H9 (cell line): Measurements from ENCODE around the gene FCRLA. TPM values are rescaled to one million over a fixed set of nuclear protein-coding genes. Genes with fewer than 3 reads are reported as not detected.
A peak's percentile ranks its signal among the peaks of the same experiment; 100 is the strongest.

Experiments used
- DNase-seq: peaks from one replicate; pipeline ENCODE4 v3.0.0-alpha.2; 2017
- H2AFZ ChIP-seq: one replicate; pipeline ENCODE4 v1.6.1; 2013; ENCODE audit warnings: mild to moderate bottlenecking, low read length, control low read depth, moderate library complexity
- H2AK5ac ChIP-seq: 2 replicates; pipeline ENCODE4 v1.6.1; 2013; ENCODE audit warnings: low read length, control low read depth, mixed read lengths; ENCODE audit not compliant: insufficient read length
- H2BK120ac ChIP-seq: one replicate; pipeline ENCODE4 v1.6.1; 2013; ENCODE audit warnings: low read depth, mild to moderate bottlenecking, low read length, control low read depth, inconsistent platforms; ENCODE audit not compliant: poor library complexity, severe bottlenecking
- H2BK12ac ChIP-seq: 2 replicates; pipeline ENCODE4 v1.6.1; 2013; ENCODE audit warnings: low read length, control low read depth, mixed read lengths, low read depth; ENCODE audit not compliant: insufficient read length
- H2BK15ac ChIP-seq: 2 replicates; pipeline ENCODE4 v1.6.1; 2013; ENCODE audit warnings: low read depth, low read length, control low read depth
- H2BK20ac ChIP-seq: one replicate; pipeline ENCODE4 v1.6.1; 2013; ENCODE audit warnings: low read depth, mild to moderate bottlenecking, low read length, control low read depth, inconsistent platforms; ENCODE audit not compliant: poor library complexity, severe bottlenecking
- H2BK5ac ChIP-seq: 2 replicates; pipeline ENCODE4 v1.6.1; 2013; ENCODE audit warnings: low read length, control low read depth, mixed read lengths; ENCODE audit not compliant: insufficient read length
- H3K14ac ChIP-seq: 2 replicates; pipeline ENCODE4 v1.6.1; 2013; ENCODE audit warnings: low read length, control low read depth; ENCODE audit not compliant: insufficient read depth
- H3K18ac ChIP-seq: 2 replicates; pipeline ENCODE4 v1.6.1; 2013; ENCODE audit warnings: low read depth, mild to moderate bottlenecking, mixed read lengths, low read length, control low read depth; ENCODE audit not compliant: insufficient read length
- H3K23ac ChIP-seq: 2 replicates; pipeline ENCODE4 v1.6.1; 2013; ENCODE audit warnings: low read length, control low read depth, mixed read lengths, low read depth; ENCODE audit not compliant: insufficient read length
- H3K23me2 ChIP-seq: 2 replicates; pipeline ENCODE4 v1.6.1; 2013; ENCODE audit warnings: low read depth, mild to moderate bottlenecking, mixed read lengths, low read length, control low read depth; ENCODE audit not compliant: insufficient read length, poor library complexity, severe bottlenecking
- H3K27ac ChIP-seq: 2 replicates; pipeline ENCODE4 v1.5.1; 2013; ENCODE audit warnings: low read length, control low read depth, mixed read lengths, low read depth; ENCODE audit not compliant: insufficient read length
- H3K27me3 ChIP-seq: 2 replicates; pipeline ENCODE4 v1.6.1; 2013; ENCODE audit warnings: low read length, control low read depth, inconsistent platforms; ENCODE audit not compliant: insufficient read depth
- H3K4ac ChIP-seq: 2 replicates; pipeline ENCODE4 v1.6.1; 2013; ENCODE audit warnings: low read depth, mild to moderate bottlenecking, control low read depth, inconsistent platforms, low read length, moderate library complexity
- H3K4me1 ChIP-seq: 2 replicates; pipeline ENCODE4 v1.6.1; 2013; ENCODE audit warnings: low read length, control low read depth, inconsistent platforms; ENCODE audit not compliant: insufficient read depth
- H3K4me2 ChIP-seq: 2 replicates; pipeline ENCODE4 v1.6.1; 2013; ENCODE audit warnings: low read length, control low read depth, mixed read lengths; ENCODE audit not compliant: insufficient read length, insufficient read depth
- H3K56ac ChIP-seq: 2 replicates; pipeline ENCODE4 v1.6.1; 2013; ENCODE audit warnings: low read depth, mild to moderate bottlenecking, mixed read lengths, low read length, control low read depth; ENCODE audit not compliant: insufficient read length
- H3K79me1 ChIP-seq: 2 replicates; pipeline ENCODE4 v1.6.1; 2013; ENCODE audit warnings: low read depth, mild to moderate bottlenecking, moderate library complexity, low read length, control low read depth, inconsistent platforms; ENCODE audit not compliant: insufficient read depth, poor library complexity, severe bottlenecking
- H3K79me2 ChIP-seq: 2 replicates; pipeline ENCODE4 v1.6.1; 2013; ENCODE audit warnings: low read length, control low read depth, inconsistent platforms; ENCODE audit not compliant: insufficient read depth
- H3K9ac ChIP-seq: 2 replicates; pipeline ENCODE4 v1.6.1; 2013; ENCODE audit warnings: low read length, control low read depth, mixed read lengths; ENCODE audit not compliant: insufficient read length; ENCODE audit errors: extremely low read depth
- H3K9me3 ChIP-seq: one replicate; pipeline ENCODE4 v1.6.1; 2013; ENCODE audit warnings: low read depth, low read length, inconsistent platforms; ENCODE audit not compliant: control insufficient read depth
- H3T11ph ChIP-seq: one replicate; pipeline ENCODE4 v1.6.1; 2013; ENCODE audit warnings: mild to moderate bottlenecking, low read length, control low read depth, inconsistent platforms
- H4K20me1 ChIP-seq: one replicate; pipeline ENCODE4 v1.6.1; 2013; ENCODE audit not compliant: control insufficient read depth, insufficient read length, insufficient read depth
- H4K5ac ChIP-seq: 2 replicates; pipeline ENCODE4 v1.6.1; 2013; ENCODE audit warnings: low read depth, mild to moderate bottlenecking, mixed read lengths, low read length, control low read depth; ENCODE audit not compliant: insufficient read length
- H4K8ac ChIP-seq: replicated peaks from 2 replicates; pipeline ENCODE4 v1.6.1; 2013; ENCODE audit warnings: low read length, control low read depth, mixed read lengths, low read depth; ENCODE audit not compliant: insufficient read length
- H4K91ac ChIP-seq: 2 replicates; pipeline ENCODE4 v1.6.1; 2013; ENCODE audit warnings: low read depth, mild to moderate bottlenecking, moderate library complexity, mixed read lengths, low read length, control low read depth; ENCODE audit not compliant: insufficient read length
- H3K27ac Mint-ChIP-seq, 3 experiments: 2 replicates in 2 of 3; 3 replicates in 1 of 3; pipeline ENCODE4 v1.8.0; 2020 to 2021; ENCODE audit warnings: mixed read lengths in 3 of 3, mild to moderate bottlenecking in 1 of 3, moderate library complexity in 1 of 3
- H3K27me3 Mint-ChIP-seq: 2 replicates; pipeline ENCODE4 v1.8.0; 2021; ENCODE audit warnings: low read depth, mild to moderate bottlenecking, moderate library complexity, mixed read lengths
- H3K36me3 Mint-ChIP-seq, 3 experiments: 2 replicates in 2 of 3; 3 replicates in 1 of 3; pipeline ENCODE4 v1.8.0; 2020 to 2021; ENCODE audit warnings: low read depth in 3 of 3, mixed read lengths in 3 of 3; ENCODE audit not compliant: insufficient read depth in 1 of 3
- H3K4me1 Mint-ChIP-seq, 2 experiments: 2 replicates each; pipeline ENCODE4 v1.8.0; 2020; ENCODE audit warnings: mixed read lengths in 2 of 2
- H3K4me3 Mint-ChIP-seq, 2 experiments: 2 replicates in 1 of 2; 3 replicates in 1 of 2; pipeline ENCODE4 v1.8.0; 2020 to 2021; ENCODE audit warnings: mild to moderate bottlenecking in 2 of 2, mixed read lengths in 2 of 2, moderate library complexity in 1 of 2
- H3K9me3 Mint-ChIP-seq, 2 experiments: 2 replicates in 1 of 2; 3 replicates in 1 of 2; pipeline ENCODE4 v1.8.0; 2020; ENCODE audit warnings: mild to moderate bottlenecking in 2 of 2, mixed read lengths in 2 of 2, moderate library complexity in 1 of 2
- WGBS: extraction: QIAGEN DNeasy Blood & Tissue Kit; methylation state at CpG from one replicate; pipeline ENCODE4 v1.1.7; 2013; ENCODE audit warnings: missing lambda C conversion rate, low lambda C conversion rate, mixed read lengths; ENCODE audit not compliant: insufficient read length; ENCODE audit errors: extremely low coverage; 5-methylcytosine and 5-hydroxymethylcytosine counted together
- total RNA-seq: library from RNA; stranded (reverse); gene quantifications from 2 replicates; pipeline ENCODE4 v1.2.1, GENCODE V29; 2021
- TF ChIP-seq, protein P1 (sequence below): fragments of 200-600 bp; sonication (generic); conservative IDR thresholded peaks from 3 replicates; pipeline ENCODE4 v1.8.0; 2021; ENCODE audit warnings: antibody characterized with exemption, mild to moderate bottlenecking

FCRLA gene
- total RNA-seq, 1 experiment from 2014 or later: not detected

DNA sequence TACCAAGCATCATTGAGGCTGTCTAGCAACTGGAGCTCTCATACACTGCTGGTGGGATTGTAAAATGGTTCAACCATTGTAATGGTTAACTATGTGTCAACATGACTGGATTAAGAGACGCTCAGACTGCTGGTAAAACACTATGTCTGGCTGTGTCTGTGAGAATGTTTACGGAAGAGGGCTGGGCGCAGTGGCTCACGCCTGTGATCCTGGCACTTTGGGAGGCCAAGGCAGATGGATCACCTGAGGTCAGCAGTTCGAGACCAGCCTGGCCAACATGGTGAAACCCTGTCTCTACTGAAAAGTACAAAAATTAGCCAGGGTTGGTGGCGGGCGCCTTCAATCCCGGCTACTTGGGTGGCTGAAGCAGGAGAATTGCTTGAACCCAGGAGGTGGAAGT is 4.8 kb upstream of the FCRLA start:
- Histone ChIP-seq H3T11ph (no peak overlapping the region), H3K79me2 (no peaks in the 10 kb centered on the region), H4K5ac (no peak overlapping the region), H3K18ac (no peak overlapping the region), H4K8ac (no peak overlapping the region), H4K91ac (no peak overlapping the region), H3K56ac (no peak overlapping the region), H3K4me2 (no peak overlapping the region), H3K27ac (no peak overlapping the region), H3K4me1 (no peaks in the 10 kb centered on the region), H3K9ac (no peak overlapping the region), H3K79me1 (no peaks in the 10 kb centered on the region), H3K23ac (no peak overlapping the region), H2BK15ac (no peak overlapping the region), H3K14ac (no peak overlapping the region), H2BK120ac (no peak overlapping the region), H3K27me3 (no peaks in the 10 kb centered on the region), H3K23me2 (no peaks in the 10 kb centered on the region), H2AFZ (no peak overlapping the region), H3K9me3 (no peaks in the 10 kb centered on the region), H2AK5ac (no peak overlapping the region), H3K4ac (no peak overlapping the region), H2BK12ac (no peak overlapping the region), H2BK20ac (no peak overlapping the region), H2BK5ac (no peak overlapping the region), H4K20me1 (no peaks in the 10 kb centered on the region)
- 0 out of 7 replicates have a peak overlapping the region, but pooled peaks of 1 of the 3 experiments have one; percentile 40 for H3K27ac Mint-ChIP-seq
- H3K27me3 Mint-ChIP-seq: peaks cover 2% of the 10 kb centered on the region
- no peak overlapping the region for H3K4me3 Mint-ChIP-seq
- no CpG with 5 or more reads among the region's 8 CpGs for WGBS
- H3K4me1 Mint-ChIP-seq: peaks cover 0 to 6% of the 10 kb centered on the region in 2 experiments; a peak in 3 of 4 replicates
- H3K9me3 Mint-ChIP-seq: no peaks in the 10 kb centered on the region
- TF ChIP-seq, protein P1, sequence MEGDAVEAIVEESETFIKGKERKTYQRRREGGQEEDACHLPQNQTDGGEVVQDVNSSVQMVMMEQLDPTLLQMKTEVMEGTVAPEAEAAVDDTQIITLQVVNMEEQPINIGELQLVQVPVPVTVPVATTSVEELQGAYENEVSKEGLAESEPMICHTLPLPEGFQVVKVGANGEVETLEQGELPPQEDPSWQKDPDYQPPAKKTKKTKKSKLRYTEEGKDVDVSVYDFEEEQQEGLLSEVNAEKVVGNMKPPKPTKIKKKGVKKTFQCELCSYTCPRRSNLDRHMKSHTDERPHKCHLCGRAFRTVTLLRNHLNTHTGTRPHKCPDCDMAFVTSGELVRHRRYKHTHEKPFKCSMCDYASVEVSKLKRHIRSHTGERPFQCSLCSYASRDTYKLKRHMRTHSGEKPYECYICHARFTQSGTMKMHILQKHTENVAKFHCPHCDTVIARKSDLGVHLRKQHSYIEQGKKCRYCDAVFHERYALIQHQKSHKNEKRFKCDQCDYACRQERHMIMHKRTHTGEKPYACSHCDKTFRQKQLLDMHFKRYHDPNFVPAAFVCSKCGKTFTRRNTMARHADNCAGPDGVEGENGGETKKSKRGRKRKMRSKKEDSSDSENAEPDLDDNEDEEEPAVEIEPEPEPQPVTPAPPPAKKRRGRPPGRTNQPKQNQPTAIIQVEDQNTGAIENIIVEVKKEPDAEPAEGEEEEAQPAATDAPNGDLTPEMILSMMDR: no peak
- no peak for DNase-seq
- no peaks in the 10 kb centered on the region for H3K36me3 Mint-ChIP-seq
